WI38 (cell line): ENCODE results near the gene BCL11B.

Source experiments
- H3K4me3 ChIP-seq: 2 replicates; pipeline ENCODE4 v1.5.1; 2011; ENCODE audit warnings: low read depth, mild to moderate bottlenecking, control low read depth, low read length
- CTCF ChIP-seq: IDR thresholded peaks from 2 replicates; pipeline ENCODE4 v1.5.1; 2012; ENCODE audit warnings: low read depth, mild to moderate bottlenecking, control low read depth, low read length

The BCL11B gene

GRCh38 chr14:99185436-99186068 lies 86.4 kb downstream of the BCL11B start:
- TF ChIP-seq CTCF = no peak
- H3K4me3 ChIP-seq = no peak overlapping the region

DNA sequence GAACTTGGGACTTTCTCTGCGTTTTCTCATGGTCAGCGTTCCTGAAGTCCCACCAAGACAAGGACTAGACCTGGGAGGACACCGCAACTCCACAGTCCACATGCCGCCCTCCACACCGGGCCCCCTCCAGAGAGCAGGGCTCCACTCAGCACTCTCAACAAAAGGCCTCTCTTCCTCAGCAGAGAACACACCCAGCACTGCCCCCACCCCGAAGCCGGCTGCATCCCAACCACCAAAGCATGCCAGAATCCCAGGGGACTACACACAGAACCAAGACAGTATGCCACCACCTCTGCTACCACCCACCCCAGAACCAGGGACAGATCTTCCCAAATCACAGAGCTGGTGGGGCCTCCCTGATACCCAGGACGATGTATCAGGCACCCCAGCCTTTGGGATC lies 88.3 kb downstream of the BCL11B start:
- TF ChIP-seq CTCF = no peak
- H3K4me3 ChIP-seq = no peak overlapping the region

GRCh38 chr14:99183311-99183710 lies 88.7 kb downstream of the BCL11B start:
- no peak for TF ChIP-seq CTCF
- H3K4me3 ChIP-seq = no peak overlapping the region

GRCh38 chr14:99182548-99183250 lies 89.3 kb downstream of the BCL11B start:
- no peak overlapping the region for H3K4me3 ChIP-seq
- TF ChIP-seq CTCF = no peak

DNA sequence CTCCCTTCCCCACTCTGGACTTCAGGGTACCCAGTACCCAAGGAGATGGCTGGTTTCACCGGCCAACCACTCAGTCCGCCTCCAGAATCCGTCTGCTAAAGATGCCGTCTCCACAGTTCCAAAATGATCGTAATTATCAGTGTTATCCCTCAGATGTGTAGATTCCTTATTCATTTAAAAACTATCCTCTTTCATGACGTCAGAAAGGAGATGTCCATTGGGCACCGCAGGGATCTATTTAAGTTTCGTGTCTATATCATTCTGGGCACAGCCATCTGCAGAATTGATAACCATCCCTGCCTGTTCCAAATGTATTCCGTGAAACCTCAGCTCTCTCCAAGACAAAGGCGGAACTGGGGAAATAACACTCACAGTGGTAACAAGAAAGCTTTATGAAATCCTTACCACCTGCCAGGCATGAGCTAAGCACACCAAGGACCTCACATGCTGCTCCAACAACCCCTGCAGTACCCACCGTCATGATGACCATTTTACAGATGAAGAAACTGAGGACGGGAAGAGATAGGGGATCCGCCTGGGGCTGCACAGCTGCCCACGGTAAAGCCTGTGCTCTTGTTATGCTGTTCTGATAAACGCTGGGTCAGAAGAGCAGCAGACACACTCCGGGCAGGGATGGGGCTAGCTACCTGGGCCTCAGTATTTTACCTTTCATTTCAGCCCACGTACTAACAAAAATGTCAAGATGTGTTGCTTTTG lies 90.0 kb downstream of the BCL11B start:
- no peak overlapping the region for H3K4me3 ChIP-seq
- no peak for TF ChIP-seq CTCF

GRCh38 chr14:99181241-99181640 lies 90.8 kb downstream of the BCL11B start:
- H3K4me3 ChIP-seq = no peak overlapping the region
- no peak for TF ChIP-seq CTCF

- no peak overlapping the region for H3K4me3 ChIP-seq
- no peak for TF ChIP-seq CTCF
These were observed 92.1 kb downstream of the BCL11B start for GRCh38 chr14:99179946-99180345.
